Glutamatergic neuron (in vitro differentiated cells): ENCODE results near the gene C5orf24. TPM values are rescaled to one million over a fixed set of nuclear protein-coding genes. Genes with fewer than 3 reads are reported as not detected.

Experiments used
- DNase-seq: peaks from one replicate; pipeline ENCODE4 v3.0.0; 2022
- H3K27ac Mint-ChIP-seq: one replicate; pipeline ENCODE4 v1.8.0; 2020; ENCODE audit warnings: mild to moderate bottlenecking, mixed read lengths, inconsistent platforms; ENCODE audit not compliant: unreplicated experiment
- H3K27me3 Mint-ChIP-seq: one replicate; pipeline ENCODE4 v1.8.0; 2020; ENCODE audit warnings: mild to moderate bottlenecking, moderate library complexity, mixed read lengths, inconsistent platforms; ENCODE audit not compliant: unreplicated experiment
- H3K36me3 Mint-ChIP-seq: one replicate; pipeline ENCODE4 v1.8.0; 2020; ENCODE audit warnings: mild to moderate bottlenecking, mixed read lengths, inconsistent platforms; ENCODE audit not compliant: unreplicated experiment
- H3K4me1 Mint-ChIP-seq: one replicate; pipeline ENCODE4 v1.8.0; 2020; ENCODE audit warnings: mild to moderate bottlenecking, low read depth, mixed read lengths, inconsistent platforms; ENCODE audit not compliant: unreplicated experiment
- H3K4me3 Mint-ChIP-seq: one replicate; pipeline ENCODE4 v1.8.0; 2020; ENCODE audit warnings: mild to moderate bottlenecking, mixed read lengths, inconsistent platforms; ENCODE audit not compliant: unreplicated experiment
- H3K9me3 Mint-ChIP-seq: one replicate; pipeline ENCODE4 v1.8.0; 2020; ENCODE audit warnings: mild to moderate bottlenecking, moderate library complexity, mixed read lengths, inconsistent platforms; ENCODE audit not compliant: unreplicated experiment
- total RNA-seq: library from RNA; stranded (reverse); fragmentation: NEBNext Ultra II Directional; extraction: Animal tissue kit (Norgen Biotek cat#: 25700); gene quantifications from one replicate; pipeline ENCODE4 v1.2.1, GENCODE V29; 2021; ENCODE audit not compliant: unreplicated experiment
- TF ChIP-seq, protein P1 (sequence below): fragments of 200-600 bp; sonication (generic); IDR thresholded peaks from one replicate; pipeline ENCODE4 v1.5.0; 2021; ENCODE audit not compliant: partially characterized antibody, unreplicated experiment

C5orf24 gene
- total RNA-seq, 1 donor from 2014 or later: 43.2 TPM

DNA sequence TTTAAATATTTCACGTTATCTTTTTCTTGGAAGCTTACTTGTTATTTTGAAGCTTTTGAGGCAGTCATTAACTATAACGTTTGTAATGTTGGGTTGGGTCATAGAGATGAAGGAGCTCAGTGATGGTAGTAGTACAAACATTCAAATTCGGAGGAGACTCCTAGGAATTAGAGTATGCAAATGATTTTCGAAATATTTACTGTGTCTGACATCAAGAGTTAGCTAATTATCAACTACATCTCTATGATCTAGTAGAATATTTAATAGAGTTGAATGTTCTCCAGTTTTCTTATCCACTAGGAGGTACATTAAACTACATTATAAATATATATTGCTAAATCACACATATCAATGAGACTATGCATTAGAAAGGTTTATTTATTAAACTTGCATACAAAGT is 28.8 kb upstream of the C5orf24 start:
- Mint-ChIP-seq H3K27me3 (no peaks in the 10 kb centered on the region), H3K27ac (no peak overlapping the region), H3K9me3 (no peaks in the 10 kb centered on the region), H3K36me3 (no peaks in the 10 kb centered on the region), H3K4me3 (no peak overlapping the region), H3K4me1 (no peaks in the 10 kb centered on the region)
- TF ChIP-seq, protein P1, sequence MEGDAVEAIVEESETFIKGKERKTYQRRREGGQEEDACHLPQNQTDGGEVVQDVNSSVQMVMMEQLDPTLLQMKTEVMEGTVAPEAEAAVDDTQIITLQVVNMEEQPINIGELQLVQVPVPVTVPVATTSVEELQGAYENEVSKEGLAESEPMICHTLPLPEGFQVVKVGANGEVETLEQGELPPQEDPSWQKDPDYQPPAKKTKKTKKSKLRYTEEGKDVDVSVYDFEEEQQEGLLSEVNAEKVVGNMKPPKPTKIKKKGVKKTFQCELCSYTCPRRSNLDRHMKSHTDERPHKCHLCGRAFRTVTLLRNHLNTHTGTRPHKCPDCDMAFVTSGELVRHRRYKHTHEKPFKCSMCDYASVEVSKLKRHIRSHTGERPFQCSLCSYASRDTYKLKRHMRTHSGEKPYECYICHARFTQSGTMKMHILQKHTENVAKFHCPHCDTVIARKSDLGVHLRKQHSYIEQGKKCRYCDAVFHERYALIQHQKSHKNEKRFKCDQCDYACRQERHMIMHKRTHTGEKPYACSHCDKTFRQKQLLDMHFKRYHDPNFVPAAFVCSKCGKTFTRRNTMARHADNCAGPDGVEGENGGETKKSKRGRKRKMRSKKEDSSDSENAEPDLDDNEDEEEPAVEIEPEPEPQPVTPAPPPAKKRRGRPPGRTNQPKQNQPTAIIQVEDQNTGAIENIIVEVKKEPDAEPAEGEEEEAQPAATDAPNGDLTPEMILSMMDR: no peak
- no peak for DNase-seq

DNA sequence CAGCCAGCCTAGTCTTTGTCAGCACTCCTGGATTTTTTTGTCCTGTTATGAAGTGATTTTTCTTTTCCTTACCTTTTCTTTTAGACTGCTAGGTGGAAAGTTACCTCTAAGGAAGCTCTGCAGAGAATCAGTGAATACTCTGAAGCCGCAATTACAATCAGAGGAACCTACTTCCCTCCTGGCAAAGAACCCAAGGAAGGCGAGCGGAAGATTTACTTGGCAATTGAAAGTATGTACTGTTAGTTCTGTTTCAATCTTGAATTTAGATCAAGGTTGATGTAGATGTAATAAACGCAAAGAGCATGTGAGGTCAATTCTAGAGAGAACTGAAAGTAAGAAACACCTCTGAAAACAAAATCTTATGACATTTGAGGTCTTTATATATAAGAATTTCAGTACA is 27.0 kb upstream of the C5orf24 start:
- Mint-ChIP-seq H3K4me3 (no peak overlapping the region), H3K27ac (no peak overlapping the region), H3K27me3 (no peaks in the 10 kb centered on the region), H3K36me3 (no peaks in the 10 kb centered on the region), H3K9me3 (no peaks in the 10 kb centered on the region), H3K4me1 (no peaks in the 10 kb centered on the region)
- TF ChIP-seq, protein P1: no peak
- no peak for DNase-seq

DNA sequence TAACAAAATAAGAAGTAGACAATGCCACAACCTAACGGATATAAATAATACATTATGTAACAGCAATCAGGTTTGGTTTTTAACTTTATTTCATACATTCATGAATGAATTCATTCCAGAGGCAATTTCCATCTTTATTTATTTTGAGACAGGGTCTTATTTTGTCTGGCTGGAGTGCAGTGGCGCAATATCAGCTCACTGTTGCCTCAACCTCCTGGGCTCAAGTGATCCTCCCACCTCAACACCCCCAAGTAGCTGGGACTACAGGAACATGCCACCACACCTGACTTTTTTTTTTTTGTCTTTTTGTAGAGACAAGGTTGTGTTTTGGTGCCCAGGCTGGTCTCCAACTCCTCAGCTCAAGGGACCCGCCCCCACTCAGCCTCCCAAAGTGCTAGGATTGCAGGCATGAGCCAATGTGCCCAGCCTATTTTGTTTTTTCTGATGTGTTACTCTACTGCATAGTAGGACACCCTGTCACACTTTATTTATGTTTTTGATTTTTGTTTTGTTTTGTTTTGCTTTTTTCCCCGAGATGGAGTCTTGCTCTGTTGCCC is 26.3 kb upstream of the C5orf24 start:
- H3K4me1 Mint-ChIP-seq: no peaks in the 10 kb centered on the region
- H3K27ac Mint-ChIP-seq: no peak overlapping the region
- H3K9me3 Mint-ChIP-seq: no peaks in the 10 kb centered on the region
- TF ChIP-seq, protein P1: no peak
- DNase-seq: no peak
- no peaks in the 10 kb centered on the region for H3K27me3 Mint-ChIP-seq
- no peak overlapping the region for H3K4me3 Mint-ChIP-seq
- no peaks in the 10 kb centered on the region for H3K36me3 Mint-ChIP-seq

DNA sequence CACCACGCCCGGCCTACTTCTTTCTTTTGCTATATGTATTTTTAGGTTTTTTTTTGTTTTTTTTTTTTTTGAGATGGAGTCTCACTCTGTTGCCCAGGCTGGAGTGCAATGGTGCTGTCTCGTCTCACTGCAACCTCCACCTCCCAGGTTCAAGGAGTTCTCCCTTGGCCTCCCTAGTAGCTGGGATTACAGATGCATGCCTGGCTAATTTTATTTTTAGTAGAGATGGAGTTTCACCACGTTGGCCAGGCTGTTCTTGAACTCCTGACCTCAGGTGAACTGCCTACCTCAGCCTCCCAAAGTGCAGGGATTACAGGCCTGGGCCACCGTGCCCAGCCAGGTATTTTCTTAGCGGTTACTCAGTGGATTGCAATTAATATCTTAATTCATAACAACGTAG is 23.9 kb upstream of the C5orf24 start:
- Mint-ChIP-seq H3K27ac (no peak overlapping the region), H3K27me3 (peaks cover 2% of the 10 kb centered on the region), H3K4me3 (no peak overlapping the region), H3K36me3 (no peaks in the 10 kb centered on the region), H3K9me3 (no peaks in the 10 kb centered on the region), H3K4me1 (no peaks in the 10 kb centered on the region)
- DNase-seq: no peak
- TF ChIP-seq, protein P1: no peak

DNA sequence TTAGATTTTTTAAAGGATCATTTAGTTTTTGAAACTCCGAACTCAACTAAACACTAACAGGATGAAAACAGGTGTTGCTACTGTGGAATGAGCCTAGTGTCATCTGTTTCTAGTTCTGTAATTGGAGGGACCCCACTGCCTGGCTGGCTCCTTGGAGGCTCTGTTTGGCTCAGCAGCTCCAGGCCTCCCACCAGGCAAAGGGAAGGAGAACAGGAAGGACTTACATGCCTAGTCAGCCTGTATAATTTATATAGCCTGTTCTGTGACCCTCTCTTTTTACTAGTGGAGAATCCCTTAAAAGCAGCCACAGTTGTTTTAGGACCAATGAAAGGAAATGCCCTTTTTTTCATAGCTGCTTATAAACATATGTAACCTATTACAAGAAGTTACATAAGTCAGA is 21.1 kb upstream of the C5orf24 start:
- DNase-seq: no peak
- Mint-ChIP-seq H3K27ac (no peak overlapping the region), H3K4me1 (no peaks in the 10 kb centered on the region), H3K27me3 (peaks cover 2% of the 10 kb centered on the region), H3K9me3 (no peaks in the 10 kb centered on the region), H3K4me3 (no peak overlapping the region), H3K36me3 (no peaks in the 10 kb centered on the region)
- TF ChIP-seq, protein P1: no peak
